HTERT RPE-1 (cell line): ENCODE measurements around the gene ENPP5.
"Not testable (repeated sequence)": the region's sequence is repeated elsewhere in the genome, so short reads cannot be mapped to it uniquely, and the experiment has no call there.

ENCODE experiments used
- in situ Hi-C: fragments of 300-500 bp; cut with MboI; formaldehyde crosslinking; loops from 4 replicates; pipeline ENCODE4 v1.14.3; 2020; ENCODE audit warnings: low sequenced_read_pairs

Gene ENPP5

DNA sequence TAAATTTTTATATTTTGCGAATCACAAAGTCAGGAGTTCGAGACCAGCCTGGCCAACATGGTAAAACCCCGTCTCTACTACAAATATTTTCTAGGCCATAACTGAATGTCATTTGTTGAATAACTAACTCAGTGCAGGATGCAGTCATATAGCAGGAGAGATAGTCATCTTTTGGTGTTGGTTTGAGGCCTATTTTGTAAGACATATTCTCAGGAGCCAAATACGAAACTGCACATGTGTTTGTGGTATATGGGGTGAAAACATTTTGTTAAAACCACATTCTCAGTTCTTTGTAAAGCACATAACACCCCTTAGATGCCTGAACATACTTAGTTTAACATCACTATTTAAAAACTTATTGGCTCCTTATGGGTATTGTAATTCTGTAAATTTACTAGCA, 4.7 kb upstream of the ENPP5 start:
- in situ Hi-C loops = no loop called here

DNA sequence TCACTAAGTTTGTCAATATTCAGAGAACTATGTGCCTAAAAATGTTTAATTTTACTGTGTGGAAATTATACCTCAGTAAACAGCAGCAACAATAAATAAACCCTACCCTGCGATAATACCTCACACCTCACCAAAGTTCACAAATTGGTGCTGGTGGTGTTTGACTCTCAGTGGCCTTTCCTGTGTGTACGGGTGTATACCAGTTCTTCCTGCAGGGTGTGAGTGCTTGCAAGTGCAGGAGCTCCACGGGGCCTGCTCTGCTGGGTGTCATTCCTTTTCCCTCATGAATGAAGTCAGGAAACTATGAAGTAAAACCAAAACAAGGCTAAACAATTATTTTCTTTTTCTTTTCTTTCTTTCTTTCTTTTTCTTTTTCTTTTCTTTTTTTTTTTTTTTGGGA, 4.1 kb upstream of the ENPP5 start:
- in situ Hi-C loops = no loop called here

DNA sequence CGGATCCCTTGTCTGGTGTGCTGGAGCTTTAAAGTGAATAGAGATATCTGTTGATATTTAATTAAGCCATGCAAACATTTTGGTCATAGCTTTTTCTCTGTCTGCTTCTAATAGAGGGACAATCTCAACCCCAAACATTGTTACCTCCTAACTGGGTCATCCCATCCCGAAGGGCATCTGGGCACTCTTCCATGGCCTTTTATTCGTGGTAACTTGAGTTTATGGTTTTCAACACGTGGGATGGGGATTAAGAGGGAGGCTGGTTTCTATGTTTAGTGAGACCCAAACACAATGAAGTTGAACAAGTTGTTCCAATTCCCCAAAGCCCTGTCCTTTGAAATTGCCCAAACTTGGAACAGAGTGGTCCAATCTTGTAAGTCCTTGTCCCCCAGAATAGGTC, 1.4 kb upstream of the ENPP5 start:
- in situ Hi-C loops = no loop called here

DNA sequence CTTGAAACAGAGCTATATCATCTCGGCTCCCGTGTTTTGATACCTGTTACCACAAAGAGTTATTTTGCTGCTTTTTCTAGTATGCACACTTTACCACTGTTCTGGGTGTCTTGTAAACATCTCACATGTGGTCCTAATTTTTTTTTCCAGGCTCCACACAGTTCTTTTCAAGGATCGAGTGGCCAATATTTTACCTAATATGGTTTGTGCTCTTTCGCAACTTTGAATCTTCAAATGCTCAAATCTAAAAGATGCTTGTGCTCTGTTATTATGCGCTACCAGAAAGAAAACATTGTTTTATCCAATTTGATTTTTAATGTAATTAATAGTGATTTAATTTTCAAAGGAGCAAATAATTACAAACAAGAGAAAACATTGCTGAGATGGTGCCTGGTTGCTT, 10.7 kb downstream of the ENPP5 start:
- in situ Hi-C loops = no loop called here

GRCh38 chr6:46159229-46159628, 11.6 kb downstream of the ENPP5 start:
- in situ Hi-C loops = no loop called here

- in situ Hi-C loops = no loop called here
These were observed 14.1 kb downstream of the ENPP5 start for GRCh38 chr6:46156701-46157100.

- in situ Hi-C loops = not testable (repeated sequence)
These were observed 21.7 kb downstream of the ENPP5 start for GRCh38 chr6:46149066-46149465.

GRCh38 chr6:46144270-46144669, 26.5 kb downstream of the ENPP5 start:
- in situ Hi-C loops = no loop called here

DNA sequence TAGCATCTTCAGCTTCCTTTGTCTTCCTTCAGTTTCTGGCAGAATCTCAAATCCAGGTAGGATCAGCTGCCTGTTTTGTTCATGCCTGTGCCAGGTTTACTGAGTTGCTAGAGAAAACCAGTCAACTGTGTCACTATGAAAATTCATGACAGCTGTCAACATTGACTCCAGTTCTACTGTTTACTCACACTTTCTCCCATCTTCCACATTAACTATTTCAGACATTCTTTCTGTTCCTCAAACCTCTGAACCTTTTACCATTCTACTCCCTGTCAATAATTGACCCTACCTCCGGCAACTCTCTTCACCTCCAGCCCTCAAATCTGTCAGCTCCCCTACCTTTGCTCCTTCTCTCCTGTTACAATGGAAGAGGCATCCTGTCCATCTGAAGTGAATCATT, 32.5 kb downstream of the ENPP5 start:
- in situ Hi-C loops = no loop called here

GRCh38 chr6:46137387-46137786, 33.4 kb downstream of the ENPP5 start:
- in situ Hi-C loops = no loop called here

DNA sequence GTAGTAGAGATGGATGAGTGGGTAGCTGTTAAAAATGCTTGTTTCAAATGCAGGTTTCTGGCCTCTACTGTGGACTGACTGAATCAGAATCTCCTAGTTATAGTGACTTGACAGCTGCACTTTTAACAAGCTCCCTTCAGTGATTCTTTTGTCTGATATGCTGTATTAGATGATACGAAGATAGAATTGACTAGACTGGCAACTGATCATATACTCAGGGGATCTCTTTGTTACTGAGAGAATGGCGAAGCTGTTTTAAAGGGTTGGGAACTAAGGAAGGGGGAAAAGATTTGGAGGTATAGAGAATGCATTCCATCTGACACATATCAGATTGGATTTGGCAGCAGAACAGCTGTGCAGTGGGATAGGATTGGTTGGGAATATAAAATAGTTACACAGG, 33.9 kb downstream of the ENPP5 start:
- in situ Hi-C loops = no loop called here

GRCh38 chr6:46135176-46135575, 35.6 kb downstream of the ENPP5 start:
- in situ Hi-C loops = no loop called here

DNA sequence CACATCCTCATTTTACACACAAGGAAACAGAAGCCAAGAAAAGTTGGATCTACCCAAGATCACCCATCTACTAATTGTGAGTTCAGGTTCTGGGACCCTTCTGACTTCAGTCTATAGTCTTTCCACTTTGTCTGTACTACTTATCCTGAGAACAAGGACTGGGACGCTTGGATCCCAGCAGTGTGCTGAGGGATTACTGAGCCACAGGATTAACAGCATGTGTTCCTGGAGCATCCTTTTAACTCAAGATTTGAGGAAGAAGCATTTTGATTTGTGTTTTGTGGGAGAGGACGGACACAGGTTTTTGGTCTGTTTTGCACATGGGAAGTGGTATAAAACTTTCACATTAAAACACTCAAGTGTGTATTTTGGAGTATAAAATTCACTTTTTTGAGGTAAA, 36.6 kb downstream of the ENPP5 start:
- in situ Hi-C loops = no loop called here

GRCh38 chr6:46131291-46131690, 39.5 kb downstream of the ENPP5 start:
- in situ Hi-C loops = not testable (repeated sequence)

DNA sequence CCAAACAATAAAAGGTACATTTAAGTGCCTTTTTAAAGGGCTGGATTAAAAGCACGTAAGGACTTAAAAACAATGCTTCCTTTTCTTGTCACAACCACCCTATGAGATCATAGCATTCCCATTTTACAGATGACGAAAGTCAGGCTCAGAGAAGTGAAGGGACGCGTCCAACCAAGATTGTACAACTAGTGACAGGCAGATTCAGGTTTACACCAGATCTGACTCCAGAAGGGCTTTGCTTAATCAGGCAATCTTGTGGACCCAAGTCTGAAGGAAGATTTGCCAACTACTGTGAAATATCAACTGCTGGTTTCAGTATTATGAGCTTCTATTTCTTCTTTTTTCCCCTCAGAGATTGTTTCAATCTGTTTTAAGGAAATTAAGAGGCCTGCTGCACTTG, 40.1 kb downstream of the ENPP5 start:
- in situ Hi-C loops = no loop called here

GRCh38 chr6:46129629-46130511, 40.9 kb downstream of the ENPP5 start, which contains the start of gene ENPP4:
Gene ENPP4 (plus strand): TSS chr6:46129989. CDS start chr6:46139584, 9,595 bp downstream.
- in situ Hi-C loops = no loop called here

- in situ Hi-C loops = no loop called here
These were observed 41.5 kb downstream of the ENPP5 start for GRCh38 chr6:46129291-46129628.

GRCh38 chr6:46128476-46128875, 42.3 kb downstream of the ENPP5 start:
- in situ Hi-C loops = no loop called here

- in situ Hi-C loops = not testable (repeated sequence)
These were observed 51.1 kb downstream of the ENPP5 start for GRCh38 chr6:46119679-46120078.

DNA sequence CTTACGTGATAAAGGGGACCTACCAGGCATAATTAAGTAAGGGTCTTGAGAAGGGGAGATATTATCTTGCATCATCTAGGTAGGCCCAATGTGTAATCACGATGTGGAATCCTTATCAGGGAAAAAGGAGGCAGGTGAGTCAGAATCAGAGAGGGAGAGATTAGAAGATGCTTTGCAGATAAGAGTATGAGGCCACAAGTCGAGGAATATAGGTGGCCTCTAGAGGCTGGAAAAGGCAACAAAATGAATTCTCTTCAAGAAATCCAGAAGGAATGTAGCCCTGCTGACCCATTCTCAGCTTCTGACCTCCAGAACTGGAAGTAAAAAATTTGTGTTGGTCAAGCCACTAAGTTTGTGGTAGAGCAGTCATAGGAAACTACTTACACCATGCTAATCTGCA, 51.9 kb downstream of the ENPP5 start:
- in situ Hi-C loops = no loop called here

DNA sequence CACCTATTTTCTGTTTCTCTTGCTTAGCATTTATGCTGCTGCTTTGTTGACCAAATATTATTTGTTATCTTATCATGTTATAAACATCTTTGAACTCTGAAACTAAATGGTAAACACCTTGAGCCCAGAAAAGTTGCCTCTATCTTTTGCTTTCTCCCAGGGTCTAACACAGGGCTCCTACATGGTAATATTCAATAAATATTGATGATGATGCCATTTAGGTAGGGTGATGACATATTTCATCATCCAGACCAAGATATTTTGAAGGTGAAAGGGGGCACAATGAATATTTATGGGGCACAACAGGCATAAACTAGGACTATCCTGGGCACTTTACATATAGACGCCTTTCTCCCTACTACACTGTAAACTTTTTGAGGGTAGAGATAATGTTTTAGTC, 52.6 kb downstream of the ENPP5 start:
- in situ Hi-C loops = no loop called here

DNA sequence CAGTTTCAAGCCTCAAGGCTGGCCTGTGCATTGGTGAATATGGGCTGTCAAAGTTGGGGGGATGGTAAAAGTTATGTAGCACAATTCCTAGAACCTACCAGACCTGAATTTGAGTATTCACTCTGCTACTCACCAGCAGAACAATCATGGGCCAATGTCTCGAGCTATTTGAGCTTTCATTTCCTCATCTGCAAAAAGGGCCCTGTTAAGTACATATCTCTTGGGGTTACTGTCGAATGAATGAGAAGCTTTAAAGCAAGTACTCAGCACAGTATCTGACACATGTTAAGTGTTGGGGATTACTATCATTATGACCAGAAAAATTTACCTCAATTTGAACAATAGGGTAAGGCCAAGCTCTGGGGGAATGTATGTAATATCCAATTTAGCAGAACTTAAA, 54.5 kb downstream of the ENPP5 start:
- in situ Hi-C loops = no loop called here

DNA sequence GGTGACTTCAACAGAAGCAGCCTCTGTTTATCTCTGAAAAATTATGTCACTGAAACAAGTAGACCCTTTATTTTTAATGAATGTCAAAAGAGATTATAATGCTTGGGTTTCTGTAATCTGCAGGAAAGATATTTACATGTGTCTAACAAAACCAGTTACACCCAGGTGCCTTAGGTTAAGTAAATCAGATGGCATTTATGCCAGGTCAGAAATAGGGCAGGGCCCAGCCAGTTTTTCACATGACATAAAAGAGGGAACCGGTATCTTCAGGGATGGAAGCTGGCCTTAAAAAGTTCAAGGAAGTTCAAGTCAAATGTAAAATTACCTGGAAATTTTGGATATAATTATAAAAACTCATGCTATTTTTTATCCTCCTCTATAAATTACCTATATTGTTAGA, 55.1 kb downstream of the ENPP5 start:
- in situ Hi-C loops = no loop called here
